ENCODE data around the gene MAGI1.

The MAGI1 gene

DNA sequence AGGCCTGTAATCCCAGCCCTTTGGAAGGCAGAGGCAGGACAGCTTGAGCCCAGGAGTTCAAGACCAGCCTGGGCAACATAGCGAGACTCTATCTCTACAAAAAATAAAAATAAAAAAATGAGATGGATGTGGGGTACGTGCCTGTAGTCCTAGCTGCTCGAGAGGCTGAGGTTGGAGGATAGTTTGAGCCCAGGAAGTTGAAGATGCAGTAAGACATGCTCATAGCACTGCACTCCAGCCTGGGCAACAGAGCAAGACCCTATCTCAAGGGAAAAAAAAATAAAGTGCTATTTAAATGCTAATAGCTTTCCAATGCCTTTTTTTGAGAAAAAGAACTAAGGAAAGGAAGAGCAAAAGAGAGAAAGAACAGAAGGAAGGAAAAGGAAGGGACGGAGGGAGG is 94.5 kb downstream of the MAGI1 start:
- DNase-seq (ENCODE audit: low read depth) = no peak

DNA sequence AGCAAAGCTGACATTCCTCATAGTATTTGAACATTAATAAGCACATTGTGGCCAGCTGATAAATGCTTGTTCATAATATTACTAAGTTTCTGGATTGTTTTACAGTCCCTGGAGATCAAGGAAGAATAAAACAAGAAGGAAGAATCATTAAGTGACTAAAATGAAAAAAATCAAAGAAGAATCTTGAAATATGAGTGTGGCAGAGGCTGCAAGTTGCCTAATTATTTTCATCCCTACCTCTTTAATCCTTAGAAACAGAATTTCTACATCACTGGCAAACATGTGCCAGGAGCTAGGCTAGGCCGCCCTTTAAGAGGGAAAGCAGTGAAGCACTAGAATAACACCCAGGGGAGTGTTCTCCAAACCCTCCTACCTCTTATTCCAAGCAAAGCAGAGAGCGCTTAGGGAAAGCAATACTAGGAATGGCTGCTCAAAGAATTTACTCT is 98.9 kb downstream of the MAGI1 start:
- DNase-seq (ENCODE audit: low read depth) = no peak

DNA sequence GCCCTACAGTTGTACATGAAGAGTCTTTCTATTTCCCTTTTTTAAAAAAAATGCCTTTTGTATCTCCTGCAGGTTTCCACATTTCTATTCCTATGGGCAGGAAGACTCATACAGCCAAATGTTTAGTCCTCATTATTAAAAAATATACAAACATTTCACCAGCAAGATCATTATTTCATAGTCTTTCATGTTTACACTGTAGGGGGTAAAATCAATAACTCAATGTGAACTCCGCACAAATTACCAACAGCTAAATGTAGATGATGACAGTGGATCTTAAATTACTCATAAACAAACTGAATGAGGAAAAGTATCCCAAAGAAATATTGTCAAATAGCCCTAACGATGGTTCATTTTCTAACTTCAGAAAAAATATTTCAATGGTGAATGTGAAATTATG is 99.5 kb downstream of the MAGI1 start:
- DNase-seq (ENCODE audit: low read depth) = no peak

DNA sequence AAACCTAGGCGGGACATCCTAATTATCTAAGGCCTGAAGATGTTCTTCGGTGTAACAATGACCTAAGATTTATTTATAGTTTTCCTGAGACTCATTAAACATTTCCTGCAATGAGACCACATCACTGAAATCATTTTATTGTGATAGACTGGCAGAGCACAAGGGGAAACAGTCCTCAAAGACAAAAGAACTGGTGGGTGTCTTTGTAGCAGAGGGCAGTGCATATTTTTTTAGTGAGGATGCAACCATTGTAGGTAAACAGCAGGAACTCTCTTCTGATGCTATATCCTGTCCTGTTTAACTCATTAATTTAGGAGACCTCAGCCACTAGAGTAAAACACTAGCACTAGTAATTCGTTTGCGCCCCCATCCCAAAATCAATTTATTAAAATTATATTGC is 100.0 kb downstream of the MAGI1 start:
- DNase-seq (ENCODE audit: low read depth) = no peak

DNA sequence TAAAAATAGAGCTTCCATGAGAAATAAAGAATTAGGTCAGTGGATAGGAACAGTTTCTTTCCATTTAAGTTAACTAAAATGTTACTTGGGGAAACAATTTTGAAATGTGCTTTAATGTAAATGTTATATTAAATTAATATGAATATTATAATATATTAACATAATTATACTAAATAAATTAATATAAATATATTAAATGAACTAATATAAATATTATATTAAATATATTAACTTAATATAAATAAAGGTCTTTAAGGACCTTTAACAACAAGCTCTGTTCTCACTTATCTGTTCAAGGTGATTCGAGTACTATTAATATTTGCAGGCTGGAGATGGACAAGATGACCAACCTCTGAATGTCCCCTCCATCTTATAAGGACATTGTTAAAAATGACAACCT is 100.6 kb downstream of the MAGI1 start:
- DNase-seq (ENCODE audit: low read depth) = no peak

DNA sequence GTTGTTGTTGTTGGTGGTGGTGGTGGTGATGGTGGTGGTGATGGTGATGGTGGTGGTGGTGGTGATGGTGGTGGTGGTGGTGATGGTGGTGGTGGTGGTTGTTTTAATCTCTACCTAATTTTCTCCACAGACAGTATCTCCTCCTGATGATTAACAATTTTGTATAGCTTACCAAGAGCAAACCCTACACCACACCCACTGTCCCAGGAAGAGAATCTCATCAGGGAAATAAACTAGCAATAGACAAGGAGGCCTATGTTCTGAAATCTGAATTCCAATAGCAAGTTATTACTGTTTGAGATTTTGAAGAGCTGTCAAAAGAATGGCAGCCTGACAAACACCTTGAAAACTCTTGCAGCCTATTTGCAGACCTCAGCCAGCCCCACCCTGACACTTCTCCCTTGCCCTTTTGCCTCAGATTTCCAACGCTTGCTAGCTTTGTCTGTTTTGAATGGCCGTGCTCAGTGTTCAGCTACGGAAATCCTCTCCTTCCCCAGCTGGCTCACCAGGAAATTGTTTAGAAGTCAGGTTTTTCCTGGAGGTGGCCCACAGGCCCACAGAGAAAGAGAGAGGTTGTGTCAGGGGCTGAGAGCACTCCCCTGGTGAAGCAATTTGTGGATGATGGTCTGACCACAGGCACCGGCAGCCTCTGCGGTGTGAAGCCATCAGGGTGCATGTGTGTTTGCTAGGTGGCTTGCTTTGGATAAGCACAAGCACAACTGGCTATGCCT is 101.6 kb downstream of the MAGI1 start:
- DNase-seq (ENCODE audit: low read depth) = no peak

DNA sequence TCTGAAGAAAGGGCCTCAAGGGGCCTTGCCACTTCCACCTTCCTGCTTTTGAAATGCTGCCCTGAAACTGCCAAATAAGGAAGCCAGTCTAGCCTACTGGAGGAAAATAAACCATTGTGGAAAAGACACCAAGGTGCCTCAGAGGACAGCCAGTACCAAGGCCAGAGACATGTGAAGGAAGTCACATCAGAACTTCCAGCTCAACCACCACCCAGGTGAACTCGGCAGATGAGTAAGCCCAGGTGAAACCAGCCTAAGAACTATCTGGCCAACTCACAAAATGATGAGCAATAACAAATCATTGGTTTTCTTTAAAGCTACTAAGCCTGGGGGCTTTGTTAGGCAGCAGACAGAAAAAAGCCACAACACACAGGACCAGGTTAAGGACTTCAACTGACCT is 103.0 kb downstream of the MAGI1 start:
- no peak for DNase-seq (ENCODE audit: low read depth)

DNA sequence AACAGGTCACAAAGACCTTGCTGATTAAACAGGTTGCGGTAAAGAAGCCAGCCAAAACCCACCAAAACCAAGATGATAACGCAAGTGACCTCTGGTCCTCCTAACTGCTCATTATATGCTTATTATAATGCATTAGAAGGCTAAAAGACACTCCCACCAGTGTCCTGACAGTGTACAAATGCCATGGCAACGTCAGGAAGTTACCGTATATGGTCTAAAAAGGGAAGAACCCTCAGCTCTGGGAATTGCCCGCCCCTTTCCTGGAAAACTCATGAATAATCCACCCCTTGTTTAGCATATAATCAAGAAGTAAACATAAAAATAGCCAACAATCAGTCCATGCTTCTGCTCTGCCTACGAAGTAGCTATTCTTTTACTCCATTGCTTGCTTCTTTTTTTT is 108.1 kb downstream of the MAGI1 start:
- no peak for DNase-seq (ENCODE audit: low read depth)

DNA sequence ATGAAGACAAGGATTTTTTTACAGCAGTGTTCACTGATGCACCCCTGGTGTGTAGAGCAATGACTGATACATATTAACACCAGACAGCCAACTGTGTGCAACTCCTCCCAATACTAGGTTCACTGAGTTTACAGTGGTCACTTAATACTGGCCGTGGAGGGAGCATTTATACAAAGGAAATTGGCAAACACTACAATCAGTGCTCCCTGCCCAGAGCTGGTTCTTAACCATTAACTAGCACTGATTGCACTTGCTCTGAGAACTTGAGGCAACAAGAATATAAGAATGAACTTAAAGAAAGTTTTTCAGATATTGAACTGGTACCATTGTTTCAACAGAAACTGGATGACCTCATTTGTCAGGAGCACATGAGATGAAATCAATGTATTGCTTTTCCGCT is 110.6 kb downstream of the MAGI1 start:
- no peak for DNase-seq (ENCODE audit: low read depth)

DNA sequence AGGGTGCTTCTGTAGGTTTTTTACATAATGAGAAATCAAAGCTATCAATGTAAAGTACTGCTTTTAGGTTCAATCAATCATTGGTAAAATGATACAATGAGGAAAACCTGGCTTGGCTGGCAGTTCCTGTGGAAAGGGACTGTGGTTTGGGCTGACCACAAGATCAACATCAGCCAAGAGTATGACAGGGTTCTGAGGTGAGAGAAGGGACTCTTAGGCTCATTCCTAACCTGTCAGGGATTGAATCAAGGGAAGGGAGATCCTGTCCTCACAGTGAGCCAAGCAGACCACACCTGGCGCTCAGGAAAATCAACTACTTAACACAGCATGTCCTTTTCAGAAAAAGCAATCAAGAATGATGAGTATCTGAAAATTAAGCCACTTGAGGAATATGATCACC is 111.1 kb downstream of the MAGI1 start:
- DNase-seq (ENCODE audit: low read depth) = no peak

DNA sequence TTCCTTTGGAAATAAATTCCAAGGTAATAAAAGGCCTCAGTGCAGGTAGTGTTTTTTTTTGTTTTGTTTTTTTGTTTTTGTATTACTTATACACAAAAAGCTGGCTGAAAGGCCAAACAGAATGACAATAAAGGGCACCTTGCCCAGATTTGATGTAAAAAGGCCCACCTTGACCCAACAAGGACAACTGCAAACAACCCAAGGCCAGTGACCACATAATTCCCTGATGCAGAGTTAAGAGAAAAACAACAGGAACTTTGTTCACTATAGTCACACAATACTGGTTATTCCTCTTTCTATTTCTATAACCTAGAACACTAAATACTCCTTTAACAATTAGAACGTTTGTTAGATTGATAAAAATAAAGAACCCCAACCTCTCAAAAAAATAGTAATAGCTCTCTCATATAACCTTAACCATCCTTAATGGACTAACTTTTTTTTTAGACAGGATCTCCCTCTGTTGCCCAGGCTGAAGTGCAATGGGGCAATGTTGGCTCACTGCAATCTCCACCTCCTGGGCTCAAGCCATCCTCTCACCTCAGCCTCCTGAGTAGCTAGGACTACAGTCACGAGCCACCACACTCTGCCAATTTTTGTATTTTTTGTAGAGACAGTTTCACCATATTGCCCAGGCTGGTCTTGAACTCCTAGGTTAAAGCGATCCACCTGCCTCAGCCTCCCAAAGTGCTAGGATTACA is 113.3 kb downstream of the MAGI1 start:
- no peak for DNase-seq (ENCODE audit: low read depth)

DNA sequence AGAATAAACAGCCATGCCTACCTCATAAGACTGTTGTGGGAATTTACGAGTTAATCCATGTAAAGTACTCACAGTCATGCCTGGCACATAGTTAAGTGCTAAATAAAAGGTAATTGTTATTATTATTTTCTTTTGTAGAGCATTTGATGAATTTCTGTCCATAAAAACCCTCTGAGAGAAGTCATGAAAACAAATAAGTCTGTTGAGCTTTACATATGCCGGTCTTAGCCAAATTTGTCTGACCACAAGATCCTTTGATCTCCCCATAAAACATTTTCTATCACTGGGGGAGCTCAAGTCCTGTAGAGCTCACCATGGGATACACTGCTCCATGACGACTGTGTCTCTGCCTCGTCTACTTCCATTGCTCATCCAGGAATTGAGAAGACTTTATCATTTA is 114.0 kb downstream of the MAGI1 start:
- DNase-seq (ENCODE audit: low read depth) = no peak

DNA sequence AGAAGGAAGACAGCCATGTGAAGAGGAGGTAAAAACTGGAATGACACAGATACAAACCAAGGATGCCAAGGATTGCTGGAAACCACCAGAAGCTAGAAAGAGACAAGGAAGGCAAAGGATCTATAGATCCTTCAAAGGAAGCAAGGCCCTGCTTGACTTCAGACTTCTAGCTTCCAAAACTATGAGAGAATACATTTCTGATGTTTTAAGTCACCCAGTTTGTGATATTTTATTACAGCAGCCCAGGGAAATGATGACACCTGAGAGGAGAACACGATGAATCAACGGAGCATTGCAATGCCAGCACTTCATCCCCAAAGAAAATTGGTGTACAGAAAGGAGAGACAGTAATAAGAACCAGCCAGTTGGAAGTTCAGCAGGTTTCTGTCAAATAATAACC is 116.3 kb downstream of the MAGI1 start:
- no peak for DNase-seq (ENCODE audit: low read depth)

DNA sequence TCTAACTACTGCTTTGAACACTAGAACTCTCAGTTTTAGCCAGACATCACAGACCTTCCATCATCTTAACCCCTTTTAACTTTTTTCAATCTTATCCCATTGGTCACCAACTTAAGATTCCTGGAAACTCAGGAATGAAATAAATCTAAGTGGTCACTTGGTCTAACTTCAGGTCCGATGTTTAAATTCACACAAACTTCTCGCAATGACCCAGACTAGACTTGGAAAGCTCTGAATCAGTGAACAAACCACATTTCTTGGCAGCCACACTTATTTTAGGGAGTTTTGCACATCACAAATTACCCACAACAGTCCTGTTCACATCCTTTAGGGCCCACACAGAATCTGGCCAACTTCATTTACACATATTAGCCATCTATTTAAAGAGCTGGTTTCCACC is 118.9 kb downstream of the MAGI1 start:
- no peak for DNase-seq (ENCODE audit: low read depth)

DNA sequence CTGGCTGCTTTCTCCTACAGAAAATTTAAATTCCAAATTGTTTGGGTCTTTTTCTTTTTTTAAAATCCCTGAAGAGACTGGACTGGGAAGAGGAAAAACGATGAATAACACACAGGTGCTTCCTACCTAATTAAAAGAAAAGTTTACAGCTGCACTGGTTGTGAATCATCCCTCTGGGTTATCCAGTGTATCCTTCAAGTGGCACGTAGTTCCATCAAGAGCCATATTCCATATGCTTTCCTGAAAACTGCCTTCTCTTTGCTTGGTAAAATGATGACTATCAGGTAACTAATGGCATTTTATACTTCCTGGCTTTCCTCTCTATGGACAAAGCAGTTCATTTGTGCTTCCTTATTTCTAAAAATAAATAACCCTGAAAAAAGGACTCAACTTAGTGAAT is 123.2 kb downstream of the MAGI1 start:
- no peak for DNase-seq (ENCODE audit: low read depth)

DNA sequence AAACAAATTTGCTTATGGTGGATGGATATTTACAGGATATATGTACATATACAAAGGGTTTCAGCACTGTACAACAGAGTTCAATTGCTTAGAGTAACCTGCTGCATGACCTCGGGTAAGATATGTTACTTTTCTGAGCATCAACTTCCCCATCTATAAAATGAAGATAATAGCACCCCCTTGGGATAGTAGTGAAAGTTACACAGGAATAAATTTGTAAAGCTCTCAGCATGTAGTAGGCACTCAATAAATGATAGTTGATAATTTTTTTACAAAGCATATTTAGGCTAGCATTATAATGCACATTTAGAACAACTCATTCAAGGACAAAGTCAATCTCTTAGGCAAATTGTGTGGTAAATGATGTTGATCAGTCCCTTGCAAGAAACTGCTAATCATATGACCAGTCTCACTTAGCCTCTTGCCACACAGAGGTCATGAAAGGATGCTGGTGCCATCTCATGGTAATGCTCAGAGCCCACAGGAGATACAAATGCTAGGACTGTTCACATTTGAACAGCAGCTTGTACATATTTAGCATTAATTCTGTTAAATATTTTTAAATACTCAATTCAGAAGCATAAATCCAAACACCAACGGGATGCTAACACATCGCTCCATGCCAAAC is 123.9 kb downstream of the MAGI1 start:
- DNase-seq (ENCODE audit: low read depth) = no peak

DNA sequence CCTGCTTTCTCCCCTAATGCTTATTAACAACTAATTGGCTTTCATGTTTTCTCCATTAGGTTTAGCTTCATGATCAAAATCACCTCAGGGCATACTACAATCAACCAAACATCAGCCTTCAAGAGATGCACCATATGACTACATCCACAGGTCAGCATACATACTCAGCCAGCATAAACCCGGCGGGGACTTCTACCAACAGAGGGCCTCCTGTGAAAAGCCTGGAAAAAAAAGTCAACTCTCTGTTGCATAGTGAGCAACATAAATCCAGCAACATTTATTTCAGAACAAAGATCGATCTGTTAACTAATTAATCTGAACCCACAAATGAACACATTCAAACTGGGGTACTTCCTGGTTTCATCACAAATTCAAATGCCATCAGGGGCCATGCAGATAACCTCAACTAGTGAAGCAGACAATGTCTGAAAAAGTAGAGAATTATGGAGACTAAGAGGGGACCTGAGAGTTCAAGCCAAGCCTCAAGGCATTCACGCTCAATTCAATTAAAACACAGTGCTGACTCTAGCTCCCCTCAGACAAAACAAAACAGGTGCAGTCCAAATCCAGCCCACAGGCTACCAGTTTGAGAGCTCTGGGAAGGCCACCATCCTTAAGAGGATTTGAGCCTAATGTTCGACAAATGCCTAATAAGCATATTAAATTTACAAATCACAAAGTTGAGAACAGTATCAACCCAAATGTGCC is 124.5 kb downstream of the MAGI1 start:
- DNase-seq (ENCODE audit: low read depth) = no peak

DNA sequence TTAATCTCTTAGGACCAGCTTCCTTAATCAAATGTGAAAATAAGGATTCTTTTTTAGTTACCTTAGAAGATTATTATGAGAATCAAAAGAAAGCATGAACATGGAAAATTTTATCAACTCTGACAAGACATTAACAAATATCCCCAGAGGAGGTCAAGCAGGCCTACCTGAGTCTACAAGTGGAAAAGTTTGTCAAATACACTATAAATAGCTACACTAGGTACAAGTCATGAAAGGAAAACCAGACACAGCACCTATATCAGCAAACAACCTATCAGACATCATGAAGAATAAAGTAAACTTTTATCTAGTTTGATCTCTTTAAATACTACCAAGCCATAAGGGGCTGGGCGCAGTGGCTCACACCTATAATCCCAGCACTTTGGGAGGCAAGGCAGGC is 126.1 kb downstream of the MAGI1 start:
- no peak for DNase-seq (ENCODE audit: low read depth)

DNA sequence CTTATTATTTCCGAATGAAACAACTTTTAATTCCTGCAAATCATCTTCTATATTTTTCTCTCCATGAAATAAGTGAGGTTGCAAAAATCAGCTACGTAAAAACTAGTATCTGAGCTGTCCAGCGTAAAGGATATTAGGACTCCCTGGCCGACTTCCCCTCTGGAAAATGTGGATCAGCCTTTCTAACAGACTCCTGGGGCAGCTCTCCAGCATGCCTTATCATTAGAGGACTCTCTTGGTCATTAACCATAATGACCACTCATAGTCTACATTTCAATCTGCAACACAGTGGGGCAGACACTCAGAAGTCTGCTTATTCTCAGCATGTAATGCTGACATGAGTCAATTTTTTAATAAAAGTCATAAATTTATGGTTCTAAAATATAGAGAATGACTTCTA is 130.1 kb downstream of the MAGI1 start:
- no peak for DNase-seq (ENCODE audit: low read depth)

DNA sequence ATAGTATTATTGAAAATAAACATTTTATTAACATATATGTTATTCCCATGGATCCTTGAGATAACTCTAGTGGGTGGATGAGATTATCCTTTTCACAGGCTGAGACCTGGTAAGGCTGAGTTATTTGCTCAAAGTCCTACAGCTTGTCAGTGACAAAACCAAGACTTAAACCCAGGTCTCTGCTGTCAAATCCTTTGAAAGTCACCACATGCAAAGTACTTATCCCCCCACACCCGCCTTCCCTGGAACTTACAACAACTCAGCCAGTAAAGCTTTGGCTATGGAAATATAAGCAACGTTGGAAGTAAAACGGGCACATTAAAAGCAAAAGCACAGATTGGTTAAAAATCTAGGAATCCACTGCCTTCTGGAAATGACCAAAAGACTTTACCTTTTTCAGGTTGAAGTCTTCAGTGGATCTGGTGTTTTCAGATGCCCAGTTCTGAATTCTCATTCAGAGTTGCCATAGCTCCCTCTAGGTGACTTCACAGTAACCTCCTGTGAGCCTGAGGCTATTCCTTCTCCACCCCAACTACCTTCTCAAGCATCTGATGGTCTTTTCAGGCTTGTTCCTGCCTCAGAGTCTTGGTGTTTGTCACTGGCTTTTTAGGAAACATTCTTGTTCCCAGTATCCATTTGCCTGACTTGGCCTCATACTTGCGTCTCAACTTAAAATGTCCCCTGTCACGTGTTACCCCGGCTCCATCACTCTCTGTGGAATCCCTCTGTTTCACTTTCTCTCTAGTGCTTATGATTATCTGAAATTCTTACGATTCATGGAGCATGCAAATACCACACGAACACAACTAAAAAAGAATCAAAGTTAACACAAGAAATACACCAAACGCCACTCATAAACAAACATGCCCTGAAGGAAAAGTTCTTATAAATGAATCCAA is 131.2 kb downstream of the MAGI1 start:
- DNase-seq (ENCODE audit: low read depth) = no peak

DNA sequence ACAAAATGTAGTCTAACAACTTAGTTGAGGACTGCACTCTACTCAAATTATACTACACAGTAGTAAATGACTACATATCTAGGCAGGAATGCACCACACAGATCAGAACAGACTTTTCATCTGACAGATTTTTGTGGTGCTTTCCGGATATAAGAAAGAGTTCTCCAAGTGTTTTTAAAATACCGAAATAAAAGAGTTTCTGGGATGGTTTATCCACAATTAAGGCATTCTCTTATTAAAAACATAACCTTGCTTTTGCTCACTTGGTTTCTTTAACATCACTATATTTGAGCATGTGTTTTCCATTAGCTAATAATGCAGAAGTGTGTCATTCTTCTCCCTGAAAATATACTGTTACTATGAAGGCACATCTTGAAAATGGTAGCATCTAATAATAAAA is 132.9 kb downstream of the MAGI1 start:
- DNase-seq (ENCODE audit: low read depth) = no peak

DNA sequence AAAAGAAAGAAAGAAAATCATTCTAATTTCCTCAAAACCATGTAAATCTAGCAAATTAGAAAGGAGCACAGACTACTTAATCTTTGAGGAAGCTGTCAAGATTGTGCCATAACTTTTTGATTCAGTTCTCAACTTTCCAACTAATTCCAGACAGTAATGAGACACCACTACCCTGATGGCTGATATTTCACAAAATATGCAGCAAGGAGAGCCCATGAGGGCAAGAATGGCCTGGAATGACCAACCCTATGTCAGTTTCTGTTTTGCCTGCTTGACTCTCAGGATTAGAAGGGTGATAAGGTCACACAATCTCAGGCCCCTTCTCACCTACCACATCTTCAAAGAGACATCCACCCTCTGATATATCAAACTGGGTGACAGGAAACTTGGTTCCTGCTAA is 134.7 kb downstream of the MAGI1 start:
- no peak for DNase-seq (ENCODE audit: low read depth)

All from stimulated activated CD8-positive, alpha-beta memory T cell treated with anti-CD3 and anti-CD28 coated beads, Interleukin-15, amount 100 ng/mL, for 24 hours (primary cell).